A673 (cell line): ENCODE data around the gene SLC23A2. TPM values are rescaled to one million over a fixed set of nuclear protein-coding genes. Genes with fewer than 3 reads are reported as not detected.

Experiments used
- BruUV-seq: library from RNA; stranded (reverse); fragments of 400-500 nt; replicated peaks from 2 replicates; lab custom pipeline; 2021; lab: Mats Ljungman, UMichigan
- CTCF ChIA-PET: fragments of 300-600 bp; sonication (Branson Sonifier 250); formaldehyde crosslinking; loops from one replicate; lab custom pipeline; 2022; ENCODE audit warnings: antibody characterized with exemption; lab: Charles Lee
- POLR2A ChIA-PET: fragments of 300-600 bp; sonication (Branson Sonifier 250); formaldehyde crosslinking; loops from one replicate; lab custom pipeline; 2022; ENCODE audit warnings: antibody characterized with exemption; ENCODE audit not compliant: low non-redundant PET; lab: Charles Lee
- DNase-seq: peaks from one replicate; pipeline ENCODE4 v3.0.0-alpha.2; 2015; ENCODE audit warnings: low spot score
- H3K27ac ChIP-seq: fragments of 200-600 bp; sonication (generic); 2 replicates; pipeline ENCODE4 v1.5.1; 2016; ENCODE audit warnings: mixed run types, low read depth, mild to moderate bottlenecking, mixed read lengths, antibody characterized with exemption, low read length; ENCODE audit not compliant: poor library complexity, severe bottlenecking
- H3K27me3 ChIP-seq: fragments of 200-600 bp; sonication (generic); replicated peaks from 2 replicates; pipeline ENCODE4 v1.6.1; 2017; ENCODE audit warnings: mixed run types, low read depth, mild to moderate bottlenecking, mixed read lengths, antibody characterized with exemption, low read length; ENCODE audit not compliant: insufficient read depth, poor library complexity
- H3K36me3 ChIP-seq: fragments of 200-600 bp; sonication (generic); 2 replicates; pipeline ENCODE4 v1.6.1; 2016; ENCODE audit warnings: mixed run types, mild to moderate bottlenecking, mixed read lengths, antibody characterized with exemption, low read length; ENCODE audit not compliant: insufficient read depth, poor library complexity, severe bottlenecking
- H3K4me1 ChIP-seq: fragments of 200-600 bp; sonication (generic); 2 replicates; pipeline ENCODE4 v1.6.1; 2017; ENCODE audit warnings: mixed run types, mild to moderate bottlenecking, mixed read lengths, antibody characterized with exemption, low read length; ENCODE audit not compliant: insufficient read depth, poor library complexity, severe bottlenecking
- H3K4me3 ChIP-seq: fragments of 200-600 bp; sonication (generic); 2 replicates; pipeline ENCODE4 v1.5.1; 2016; ENCODE audit warnings: low read depth, mixed run types, mild to moderate bottlenecking, mixed read lengths, low read length; ENCODE audit not compliant: poor library complexity, severe bottlenecking
- H3K9me3 ChIP-seq: fragments of 200-600 bp; sonication (generic); 2 replicates; pipeline ENCODE4 v1.6.1; 2016; ENCODE audit warnings: mixed run types, low read depth, mild to moderate bottlenecking, mixed read lengths, antibody characterized with exemption, low read length; ENCODE audit not compliant: poor library complexity, severe bottlenecking
- EZH2 ChIP-seq: fragments of 200-600 bp; sonication (generic); IDR thresholded peaks from 2 replicates; pipeline ENCODE4 v1.6.1; 2017; ENCODE audit warnings: borderline replicate concordance, low read depth, mild to moderate bottlenecking, mixed read lengths, antibody characterized with exemption, low read length; ENCODE audit not compliant: poor library complexity, severe bottlenecking
- intact Hi-C: fragments of 100-400 bp; cut with micrococcal nuclease; formaldehyde crosslinking; loops from one replicate; pipeline ENCODE4 v1.10.0; 2022; ENCODE audit not compliant: unreplicated experiment
- total RNA-seq: library from RNA; stranded (reverse); gene quantifications from 2 replicates; pipeline ENCODE4 v1.2.3, GENCODE V29; 2021
- TF ChIP-seq, protein P1 (sequence below): fragments of 300-800, 200-600 bp; sonication (generic); conservative IDR thresholded peaks from 2 replicates; pipeline ENCODE4 v1.5.1; 2017; ENCODE audit warnings: low read depth, mild to moderate bottlenecking, antibody characterized with exemption, low read length, moderate library complexity, mixed read lengths

SLC23A2 gene
- total RNA-seq, 1 experiment from 2014 or later, result 29.4 TPM

DNA sequence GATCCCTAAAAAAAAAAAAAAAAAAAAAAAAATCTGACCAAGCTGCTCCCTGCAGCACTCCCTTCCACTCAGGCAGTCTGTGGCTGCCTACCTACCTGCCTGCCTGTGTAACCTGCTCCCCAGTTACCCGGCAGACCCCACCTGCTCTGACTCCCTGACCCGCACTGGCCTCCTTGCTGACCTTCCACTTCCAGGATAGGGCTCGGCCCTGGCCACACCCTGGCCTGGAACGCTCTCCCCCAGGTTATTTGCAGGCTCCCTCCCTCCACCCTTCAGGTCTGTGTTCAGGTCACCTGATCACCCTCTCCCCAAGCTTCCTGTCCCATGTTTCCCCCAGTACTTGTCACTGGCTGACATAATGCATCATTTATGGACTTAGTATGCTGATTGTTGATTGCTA lies 134.3 kb downstream of the SLC23A2 start:
- Histone ChIP-seq H3K27me3 (no peaks in the 10 kb centered on the region), H3K4me3 (no peak overlapping the region), H3K27ac (no peak overlapping the region), H3K36me3 (peaks cover 3% of the 10 kb centered on the region), H3K4me1 (no peaks in the 10 kb centered on the region), H3K9me3 (no peaks in the 10 kb centered on the region)
- intact Hi-C loops, result no loop called here
- no peak for DNase-seq
- no TSS peak for BruUV-seq
- no peak for TF ChIP-seq EZH2
- TF ChIP-seq, protein P1, sequence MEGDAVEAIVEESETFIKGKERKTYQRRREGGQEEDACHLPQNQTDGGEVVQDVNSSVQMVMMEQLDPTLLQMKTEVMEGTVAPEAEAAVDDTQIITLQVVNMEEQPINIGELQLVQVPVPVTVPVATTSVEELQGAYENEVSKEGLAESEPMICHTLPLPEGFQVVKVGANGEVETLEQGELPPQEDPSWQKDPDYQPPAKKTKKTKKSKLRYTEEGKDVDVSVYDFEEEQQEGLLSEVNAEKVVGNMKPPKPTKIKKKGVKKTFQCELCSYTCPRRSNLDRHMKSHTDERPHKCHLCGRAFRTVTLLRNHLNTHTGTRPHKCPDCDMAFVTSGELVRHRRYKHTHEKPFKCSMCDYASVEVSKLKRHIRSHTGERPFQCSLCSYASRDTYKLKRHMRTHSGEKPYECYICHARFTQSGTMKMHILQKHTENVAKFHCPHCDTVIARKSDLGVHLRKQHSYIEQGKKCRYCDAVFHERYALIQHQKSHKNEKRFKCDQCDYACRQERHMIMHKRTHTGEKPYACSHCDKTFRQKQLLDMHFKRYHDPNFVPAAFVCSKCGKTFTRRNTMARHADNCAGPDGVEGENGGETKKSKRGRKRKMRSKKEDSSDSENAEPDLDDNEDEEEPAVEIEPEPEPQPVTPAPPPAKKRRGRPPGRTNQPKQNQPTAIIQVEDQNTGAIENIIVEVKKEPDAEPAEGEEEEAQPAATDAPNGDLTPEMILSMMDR, result no peak
- ChIA-PET POLR2A (no interaction called here), CTCF (interaction anchor here (0.6 kb wide), 1 partner anchor 95 kb away, joined by 6 read pairs; no protein-coding TSS in a partner anchor)

DNA sequence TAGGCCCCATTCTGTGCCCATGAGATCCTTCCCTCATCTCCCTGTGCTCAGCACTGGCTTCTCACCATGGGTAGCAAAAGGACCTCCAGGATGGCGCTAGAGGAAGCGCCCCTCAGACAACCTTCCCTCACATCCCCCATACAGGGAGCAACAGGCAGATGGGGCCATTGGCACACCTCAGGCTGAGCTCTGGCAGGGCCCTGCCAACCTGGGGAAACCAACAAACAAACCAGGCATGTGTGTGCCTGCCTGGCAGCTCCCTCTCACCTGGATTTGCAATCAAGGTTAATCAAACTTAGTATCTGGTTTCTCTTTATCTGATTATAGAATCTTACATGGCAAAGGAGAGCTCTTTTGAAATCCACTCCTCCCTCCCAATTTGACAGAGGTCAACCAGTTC lies 134.9 kb downstream of the SLC23A2 start:
- ChIA-PET POLR2A (interaction anchor here (0.7 kb wide), 1 partner anchor 20 kb away, joined by 3 read pairs; no protein-coding TSS in a partner anchor), CTCF (no interaction called here)
- Histone ChIP-seq H3K27me3 (no peaks in the 10 kb centered on the region), H3K27ac (no peak overlapping the region), H3K9me3 (no peaks in the 10 kb centered on the region), H3K36me3 (peaks cover 3% of the 10 kb centered on the region), H3K4me1 (no peaks in the 10 kb centered on the region), H3K4me3 (no peak overlapping the region)
- TF ChIP-seq, protein P1, result no peak
- no peak for TF ChIP-seq EZH2
- intact Hi-C loops, result no loop called here
- DNase-seq, result no peak
- BruUV-seq, result no TSS peak

DNA sequence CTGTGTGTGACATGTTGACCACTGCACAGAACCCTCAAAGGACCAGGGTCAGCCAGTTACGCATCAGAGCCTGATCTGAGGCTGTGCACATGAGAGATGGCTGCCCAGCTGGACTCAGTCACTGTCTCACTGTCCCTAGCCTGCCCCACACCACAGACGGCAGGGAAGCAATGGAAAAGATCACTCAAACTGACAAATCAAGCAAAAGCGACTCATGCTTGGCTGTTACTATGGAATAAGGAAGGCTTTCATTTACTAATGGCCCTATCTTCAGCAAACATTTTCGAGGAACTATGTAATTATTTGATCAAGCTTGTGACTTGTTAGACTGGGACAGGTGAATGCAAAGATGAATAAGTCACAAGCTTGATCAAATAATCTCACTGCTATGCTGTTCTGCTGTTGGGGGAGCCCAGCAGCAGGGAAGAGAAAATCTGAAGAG lies 137.0 kb downstream of the SLC23A2 start:
- Histone ChIP-seq H3K4me1 (no peaks in the 10 kb centered on the region), H3K27ac (no peak overlapping the region), H3K27me3 (no peaks in the 10 kb centered on the region), H3K36me3 (peaks cover 17% of the 10 kb centered on the region), H3K9me3 (no peaks in the 10 kb centered on the region), H3K4me3 (no peak overlapping the region)
- intact Hi-C loops, result no loop called here
- BruUV-seq, result no TSS peak
- ChIA-PET CTCF (no interaction called here), POLR2A (no interaction called here)
- DNase-seq, result no peak
- TF ChIP-seq, protein P1, result no peak
- no peak for TF ChIP-seq EZH2
